Ammon's horn (tissue), 1 donor: Measurements from ENCODE around the gene PCARE.
"Not testable (repeated sequence)": the region's sequence is repeated elsewhere in the genome, so short reads cannot be mapped to it uniquely, and the experiment has no call there.

Experiments used
- DNase-seq: peaks from one replicate; pipeline ENCODE4 v3.0.0-alpha.2; 2016; ENCODE audit warnings: low spot score

PCARE gene

GRCh38 chr2:29074411-29074810 lies at the start of gene PCARE:
TSS of gene PCARE (minus strand) at chr2:29074523. CDS start at chr2:29074261, 262 bp downstream.
- no peak for DNase-seq

GRCh38 chr2:29123617-29124349 lies 49.5 kb upstream of the PCARE start:
- DNase-seq, result no peak

GRCh38 chr2:29120846-29121245 lies 46.5 kb upstream of the PCARE start:
- DNase-seq, result no peak

- DNase-seq, result no peak
Observed at GRCh38 chr2:29119211-29119610, 44.9 kb upstream of the PCARE start.

GRCh38 chr2:29117636-29118303 lies 43.4 kb upstream of the PCARE start:
- no peak for DNase-seq

- peak; percentile 85 for DNase-seq
Observed at GRCh38 chr2:29115797-29116781, 41.8 kb upstream of the PCARE start.

- DNase-seq, result peak; percentile 83
Observed at GRCh38 chr2:29114946-29115609, 40.8 kb upstream of the PCARE start, which contains the start of gene CLIP4. TSS of gene CLIP4 (plus strand) at chr2:29115415. CDS start at chr2:29121389, 5,974 bp downstream.

GRCh38 chr2:29114586-29114945 lies 40.2 kb upstream of the PCARE start:
- DNase-seq, result peak; percentile 43

- no peak for DNase-seq
Observed at GRCh38 chr2:29113891-29114321, 39.6 kb upstream of the PCARE start.

- DNase-seq, result no peak
Observed at GRCh38 chr2:29113027-29113686, 38.8 kb upstream of the PCARE start.

GRCh38 chr2:29112379-29112778 lies 38.1 kb upstream of the PCARE start:
- DNase-seq, result no peak

- no peak for DNase-seq
Observed at GRCh38 chr2:29110916-29111535, 36.7 kb upstream of the PCARE start.

GRCh38 chr2:29109246-29109645 lies 34.9 kb upstream of the PCARE start:
- DNase-seq, result no peak

GRCh38 chr2:29108225-29108624 lies 33.9 kb upstream of the PCARE start:
- peak; percentile 81 for DNase-seq

GRCh38 chr2:29107547-29107946 lies 33.2 kb upstream of the PCARE start:
- DNase-seq, result not testable (repeated sequence)

GRCh38 chr2:29106980-29107388 lies 32.7 kb upstream of the PCARE start:
- DNase-seq, result no peak

- DNase-seq, result no peak
Observed at GRCh38 chr2:29106256-29106655, 31.9 kb upstream of the PCARE start.

- no peak for DNase-seq
Observed at GRCh38 chr2:29105375-29105774, 31.1 kb upstream of the PCARE start.

GRCh38 chr2:29104688-29105087 lies 30.4 kb upstream of the PCARE start:
- DNase-seq, result no peak

- no peak for DNase-seq
Observed at GRCh38 chr2:29100564-29100963, 26.2 kb upstream of the PCARE start.

- no peak for DNase-seq
Observed at GRCh38 chr2:29097569-29097968, 23.2 kb upstream of the PCARE start.
